A673 (cell line): ENCODE results near the gene CORO6. TPM values are rescaled to one million over a fixed set of nuclear protein-coding genes. Genes with fewer than 3 reads are reported as not detected.

Experiments used
- Bru-seq: library from RNA; stranded (reverse); fragments of 400-500 nt; gene quantifications from one replicate; lab custom pipeline; 2021; lab: Mats Ljungman, UMichigan
- BruChase-seq, 2 experiments: library from RNA; stranded (reverse); fragments of 400-500 nt; gene quantifications; one replicate each; lab custom pipeline; 2021; lab: Mats Ljungman, UMichigan
- BruUV-seq: library from RNA; stranded (reverse); fragments of 400-500 nt; replicated peaks from 2 replicates; lab custom pipeline; 2021; lab: Mats Ljungman, UMichigan
- CTCF ChIA-PET: fragments of 300-600 bp; sonication (Branson Sonifier 250); formaldehyde crosslinking; loops from one replicate; lab custom pipeline; 2022; ENCODE audit warnings: antibody characterized with exemption; lab: Charles Lee
- POLR2A ChIA-PET: fragments of 300-600 bp; sonication (Branson Sonifier 250); formaldehyde crosslinking; loops from one replicate; lab custom pipeline; 2022; ENCODE audit warnings: antibody characterized with exemption; ENCODE audit not compliant: low non-redundant PET; lab: Charles Lee
- DNase-seq: peaks from one replicate; pipeline ENCODE4 v3.0.0-alpha.2; 2015; ENCODE audit warnings: low spot score
- H3K27ac ChIP-seq: fragments of 200-600 bp; sonication (generic); 2 replicates; pipeline ENCODE4 v1.5.1; 2016; ENCODE audit warnings: mixed run types, low read depth, mild to moderate bottlenecking, mixed read lengths, antibody characterized with exemption, low read length; ENCODE audit not compliant: poor library complexity, severe bottlenecking
- H3K27me3 ChIP-seq: fragments of 200-600 bp; sonication (generic); replicated peaks from 2 replicates; pipeline ENCODE4 v1.6.1; 2017; ENCODE audit warnings: mixed run types, low read depth, mild to moderate bottlenecking, mixed read lengths, antibody characterized with exemption, low read length; ENCODE audit not compliant: insufficient read depth, poor library complexity
- H3K36me3 ChIP-seq: fragments of 200-600 bp; sonication (generic); 2 replicates; pipeline ENCODE4 v1.6.1; 2016; ENCODE audit warnings: mixed run types, mild to moderate bottlenecking, mixed read lengths, antibody characterized with exemption, low read length; ENCODE audit not compliant: insufficient read depth, poor library complexity, severe bottlenecking
- H3K4me1 ChIP-seq: fragments of 200-600 bp; sonication (generic); 2 replicates; pipeline ENCODE4 v1.6.1; 2017; ENCODE audit warnings: mixed run types, mild to moderate bottlenecking, mixed read lengths, antibody characterized with exemption, low read length; ENCODE audit not compliant: insufficient read depth, poor library complexity, severe bottlenecking
- H3K4me3 ChIP-seq: fragments of 200-600 bp; sonication (generic); 2 replicates; pipeline ENCODE4 v1.5.1; 2016; ENCODE audit warnings: low read depth, mixed run types, mild to moderate bottlenecking, mixed read lengths, low read length; ENCODE audit not compliant: poor library complexity, severe bottlenecking
- H3K9me3 ChIP-seq: fragments of 200-600 bp; sonication (generic); 2 replicates; pipeline ENCODE4 v1.6.1; 2016; ENCODE audit warnings: mixed run types, low read depth, mild to moderate bottlenecking, mixed read lengths, antibody characterized with exemption, low read length; ENCODE audit not compliant: poor library complexity, severe bottlenecking
- CTCF ChIP-seq: fragments of 300-800, 200-600 bp; sonication (generic); conservative IDR thresholded peaks from 2 replicates; pipeline ENCODE4 v1.5.1; 2017; ENCODE audit warnings: low read depth, mild to moderate bottlenecking, antibody characterized with exemption, low read length, moderate library complexity, mixed read lengths
- EZH2 ChIP-seq: fragments of 200-600 bp; sonication (generic); IDR thresholded peaks from 2 replicates; pipeline ENCODE4 v1.6.1; 2017; ENCODE audit warnings: borderline replicate concordance, low read depth, mild to moderate bottlenecking, mixed read lengths, antibody characterized with exemption, low read length; ENCODE audit not compliant: poor library complexity, severe bottlenecking
- intact Hi-C: fragments of 100-400 bp; cut with micrococcal nuclease; formaldehyde crosslinking; loops from one replicate; pipeline ENCODE4 v1.10.0; 2022; ENCODE audit not compliant: unreplicated experiment
- long read RNA-seq: library from polyadenylated mRNA; stranded (forward); transcript quantifications from one replicate; pipeline ENCODE4 v2.0.0, GENCODE V29; 2022
- total RNA-seq: library from RNA; stranded (reverse); gene quantifications from 2 replicates; pipeline ENCODE4 v1.2.3, GENCODE V29; 2021

Gene CORO6
- total RNA-seq (19.7 and 28.9 TPM in 2 replicates), Bru-seq, nascent RNA (percentile 53 among the genes with signal in this experiment), BruChase-seq, experiment 1, labeled RNA remaining after a 2-hour chase (percentile 56 among the genes with signal in this experiment), BruChase-seq, experiment 2, labeled RNA remaining after a 6-hour chase (percentile 55 among the genes with signal in this experiment)
- long read RNA-seq, partial matches to known transcripts: 8 of 53 reads
- long read RNA-seq, other reads (novel, unspliced or antisense): 43 of 53 reads

GRCh38 chr17:29622337-29623282 lies at the start of gene CORO6:
CORO6 (minus strand) TSS chr17:29622912; CDS start chr17:29621421, 1,491 bp downstream.
- intact Hi-C loops: loop anchor here (10.0 kb wide), 1 partner anchor 58 kb away; the partner anchor contains the start of genes ABHD15 and TP53I13
- no peaks in the 10 kb centered on the region for H3K9me3 ChIP-seq
- no peaks in the 10 kb centered on the region for H3K27me3 ChIP-seq
- peak; percentile 78 for DNase-seq
- no TSS peak for BruUV-seq
- TF ChIP-seq EZH2 (no peak), CTCF (no peak)
- CTCF ChIA-PET: no interaction called here
- no peaks in the 10 kb centered on the region for H3K36me3 ChIP-seq
- POLR2A ChIA-PET: no interaction called here
- H3K4me3 ChIP-seq: peak within 1 kb of the TSS; percentile 76
- H3K4me1 ChIP-seq: peaks cover 33% of the 10 kb centered on the region
- peak within 1 kb of the TSS; percentile 62 for H3K27ac ChIP-seq

GRCh38 chr17:29671661-29672060 lies 48.9 kb upstream of the CORO6 start:
- Histone ChIP-seq H3K4me3 (no peak overlapping the region), H3K27ac (peak overlapping the region; percentile 54), H3K9me3 (no peaks in the 10 kb centered on the region), H3K36me3 (peaks cover 75% of the 10 kb centered on the region), H3K27me3 (no peaks in the 10 kb centered on the region), H3K4me1 (no peaks in the 10 kb centered on the region)
- TF ChIP-seq EZH2 (no peak), CTCF (no peak)
- intact Hi-C loops: no loop called here
- no peak for DNase-seq
- BruUV-seq: no TSS peak
- POLR2A ChIA-PET: no interaction called here
- CTCF ChIA-PET: no interaction called here

GRCh38 chr17:29669266-29669665 lies 46.6 kb upstream of the CORO6 start:
- CTCF ChIA-PET: no interaction called here
- intact Hi-C loops: no loop called here
- Histone ChIP-seq H3K4me1 (peaks cover 18% of the 10 kb centered on the region), H3K36me3 (peaks cover 84% of the 10 kb centered on the region), H3K9me3 (no peaks in the 10 kb centered on the region), H3K4me3 (no peak overlapping the region), H3K27me3 (no peaks in the 10 kb centered on the region), H3K27ac (no peak overlapping the region)
- no peak for TF ChIP-seq CTCF
- TF ChIP-seq EZH2: no peak
- DNase-seq: no peak
- POLR2A ChIA-PET: no interaction called here
- BruUV-seq: no TSS peak
